Keratinocyte (primary cell): Measurements from ENCODE around the gene MESD. TPM values are rescaled to one million over a fixed set of nuclear protein-coding genes. Genes with fewer than 3 reads are reported as not detected.

ENCODE experiments used
- DNase-seq: peaks from one replicate; pipeline ENCODE4 v3.0.0-alpha.2; 2011; ENCODE audit warnings: low read depth, missing footprints, low spot score
- FAIRE-seq: peaks from 2 replicates; lab custom pipeline; 2011; peaks lifted over from hg19 to GRCh38; lab: Jason Lieb, UNC
- H2AFZ ChIP-seq: 2 replicates; pipeline ENCODE4 v1.6.0; 2012; ENCODE audit warnings: low read length, control low read depth, inconsistent platforms; ENCODE audit not compliant: control insufficient read depth
- H3K27ac ChIP-seq: 2 replicates; pipeline ENCODE4 v1.5.1; 2011; ENCODE audit warnings: low read length; ENCODE audit not compliant: control insufficient read depth, insufficient read depth
- H3K27me3 ChIP-seq: 3 replicates; pipeline ENCODE4 v1.6.0; 2011; ENCODE audit warnings: low read length; ENCODE audit not compliant: control insufficient read depth, insufficient read depth; ENCODE audit errors: extremely low read depth
- H3K36me3 ChIP-seq, 2 experiments: 2 replicates in 1 of 2; 3 replicates in 1 of 2; pipeline ENCODE4 v1.5.1; 2011; ENCODE audit warnings: low read length in 2 of 2, mild to moderate bottlenecking in 1 of 2; ENCODE audit not compliant: control insufficient read depth in 2 of 2, insufficient read depth in 2 of 2; ENCODE audit errors: extremely low read depth in 1 of 2
- H3K4me1 ChIP-seq: 3 replicates; pipeline ENCODE4 v1.5.1; 2011; ENCODE audit warnings: low read length; ENCODE audit not compliant: control insufficient read depth, insufficient read depth; ENCODE audit errors: extremely low read depth
- H3K4me2 ChIP-seq: 3 replicates; pipeline ENCODE4 v1.6.0; 2011; ENCODE audit warnings: low read depth, low read length; ENCODE audit not compliant: control insufficient read depth, insufficient read depth; ENCODE audit errors: extremely low read depth
- H3K4me3 ChIP-seq, 3 experiments: fragments of 200-600 bp in 1 of 3; sonication (generic) in 1 of 3; 2 replicates in 2 of 3; 3 replicates in 1 of 3; pipeline ENCODE4 v1.5.1; 2011 to 2016; ENCODE audit warnings: low read length in 3 of 3, mild to moderate bottlenecking in 3 of 3, control low read depth in 2 of 3, inconsistent platforms in 1 of 3, low read depth in 1 of 3, mixed read lengths in 1 of 3, mixed run types in 1 of 3, moderate library complexity in 1 of 3; ENCODE audit not compliant: control insufficient read depth in 2 of 3, insufficient read depth in 2 of 3; ENCODE audit errors: extremely low read depth in 1 of 3
- H3K79me2 ChIP-seq: 2 replicates; pipeline ENCODE4 v1.6.0; 2012; ENCODE audit warnings: low read length; ENCODE audit not compliant: control insufficient read depth, insufficient read depth
- H3K9ac ChIP-seq: 3 replicates; pipeline ENCODE4 v1.6.0; 2011; ENCODE audit warnings: low read length; ENCODE audit not compliant: control insufficient read depth, insufficient read depth; ENCODE audit errors: extremely low read depth
- H3K9me1 ChIP-seq: 3 replicates; pipeline ENCODE4 v1.6.0; 2011; ENCODE audit warnings: low read length; ENCODE audit not compliant: control insufficient read depth, insufficient read depth; ENCODE audit errors: extremely low read depth
- H3K9me3 ChIP-seq: 2 replicates; pipeline ENCODE4 v1.5.1; 2012; ENCODE audit warnings: low read depth, low read length; ENCODE audit not compliant: control insufficient read depth
- H4K20me1 ChIP-seq: 3 replicates; pipeline ENCODE4 v1.6.0; 2011; ENCODE audit warnings: low read length; ENCODE audit not compliant: control insufficient read depth, insufficient read depth; ENCODE audit errors: extremely low read depth
- EZH2 ChIP-seq: IDR thresholded peaks from one replicate; pipeline ENCODE4 v1.6.1; 2012; ENCODE audit warnings: inconsistent platforms, mild to moderate bottlenecking, low read length, moderate library complexity
- dilution Hi-C: fragments of 300-500 bp; cut with MboI; formaldehyde crosslinking; loops from one replicate; pipeline ENCODE4 v1.7.0; 2020; ENCODE audit warnings: low sequenced_read_pairs; ENCODE audit not compliant: extremely low pct_ligation_motif_present
- polyA plus RNA-seq, 5 experiments: library from polyadenylated mRNA; depleted of rRNA in 3 of 5; stranded (reverse) in 3 of 5; stranded (forward) in 1 of 5; unstranded in 1 of 5; fragments of >200 nt; gene quantifications; 1 replicate in 1 of 5; 2 replicates in 3 of 5; 3 replicates in 1 of 5; pipeline versions ENCODE4 v1.2.1 to v1.2.3, GENCODE V29; 2011 to 2012; ENCODE audit warnings: missing spikeins in 2 of 5, low read depth in 1 of 5, low replicate concordance in 1 of 5
- TF ChIP-seq, protein P1 (sequence below), 3 experiments: IDR thresholded peaks in 1 of 3; conservative IDR thresholded peaks in 1 of 3; optimal IDR thresholded peaks in 1 of 3; 2 replicates in 2 of 3; 3 replicates in 1 of 3; pipeline versions ENCODE3 to v1.5.1; 2011; ENCODE audit warnings: low read length in 3 of 3, mild to moderate bottlenecking in 3 of 3, moderate library complexity in 2 of 3, control low read depth in 1 of 3, inconsistent platforms in 1 of 3; ENCODE audit not compliant: insufficient read depth in 2 of 3; ENCODE audit errors: extremely low read depth in 1 of 3

Gene MESD
- polyA plus RNA-seq, 1 donor (not counting 4 experiments of a cell fraction or from before 2014, with no cell fraction given), result 18.7 TPM

DNA sequence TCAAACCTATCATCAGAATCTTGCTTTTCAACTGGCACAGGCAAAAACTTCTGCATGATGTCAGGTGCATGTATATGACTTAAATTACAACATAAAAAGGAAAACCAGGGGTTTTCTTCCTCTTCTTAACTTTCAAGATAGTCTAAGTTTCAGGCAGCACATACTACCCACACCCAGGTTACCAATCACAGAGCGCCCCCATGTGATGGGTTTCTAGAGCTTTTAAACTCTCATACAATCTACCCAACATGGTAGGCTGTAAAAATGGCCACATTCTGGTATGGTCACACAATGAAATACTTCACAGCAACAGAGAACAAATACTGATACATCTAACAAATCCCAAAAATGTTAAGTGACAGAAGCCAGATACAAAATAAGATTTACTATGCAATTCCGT lies 7.4 kb downstream of the MESD start:
- H3K9me1 ChIP-seq, result peaks cover 3% of the 10 kb centered on the region
- peaks cover 56% of the 10 kb centered on the region for H3K79me2 ChIP-seq
- dilution Hi-C loops, result no loop called here
- peaks cover 11% of the 10 kb centered on the region for H4K20me1 ChIP-seq
- no peak overlapping the region for H2AFZ ChIP-seq
- FAIRE-seq (no peak), DNase-seq (no peak)
- no peak overlapping the region for H3K4me3 ChIP-seq
- no peak overlapping the region for H3K4me2 ChIP-seq
- no peaks in the 10 kb centered on the region for H3K9me3 ChIP-seq
- H3K4me1 ChIP-seq, result peaks cover 17% of the 10 kb centered on the region
- H3K27ac ChIP-seq, result no peak overlapping the region
- peaks cover 3 to 33% of the 10 kb centered on the region in 2 experiments for H3K36me3 ChIP-seq
- no peak overlapping the region for H3K9ac ChIP-seq
- TF ChIP-seq, protein P1, sequence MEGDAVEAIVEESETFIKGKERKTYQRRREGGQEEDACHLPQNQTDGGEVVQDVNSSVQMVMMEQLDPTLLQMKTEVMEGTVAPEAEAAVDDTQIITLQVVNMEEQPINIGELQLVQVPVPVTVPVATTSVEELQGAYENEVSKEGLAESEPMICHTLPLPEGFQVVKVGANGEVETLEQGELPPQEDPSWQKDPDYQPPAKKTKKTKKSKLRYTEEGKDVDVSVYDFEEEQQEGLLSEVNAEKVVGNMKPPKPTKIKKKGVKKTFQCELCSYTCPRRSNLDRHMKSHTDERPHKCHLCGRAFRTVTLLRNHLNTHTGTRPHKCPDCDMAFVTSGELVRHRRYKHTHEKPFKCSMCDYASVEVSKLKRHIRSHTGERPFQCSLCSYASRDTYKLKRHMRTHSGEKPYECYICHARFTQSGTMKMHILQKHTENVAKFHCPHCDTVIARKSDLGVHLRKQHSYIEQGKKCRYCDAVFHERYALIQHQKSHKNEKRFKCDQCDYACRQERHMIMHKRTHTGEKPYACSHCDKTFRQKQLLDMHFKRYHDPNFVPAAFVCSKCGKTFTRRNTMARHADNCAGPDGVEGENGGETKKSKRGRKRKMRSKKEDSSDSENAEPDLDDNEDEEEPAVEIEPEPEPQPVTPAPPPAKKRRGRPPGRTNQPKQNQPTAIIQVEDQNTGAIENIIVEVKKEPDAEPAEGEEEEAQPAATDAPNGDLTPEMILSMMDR (optimal IDR thresholded peaks at IDR 0.05 in 1 of 3, IDR thresholded peaks at IDR 0.05 in 1 of 3, conservative IDR thresholded peaks at IDR 0.05 in 1 of 3; ENCODE audit: extremely low read depth in 1 of 3, insufficient read depth in 2 of 3, low read length in 3 of 3), result no peak
- no peak for TF ChIP-seq EZH2
- no peaks in the 10 kb centered on the region for H3K27me3 ChIP-seq

DNA sequence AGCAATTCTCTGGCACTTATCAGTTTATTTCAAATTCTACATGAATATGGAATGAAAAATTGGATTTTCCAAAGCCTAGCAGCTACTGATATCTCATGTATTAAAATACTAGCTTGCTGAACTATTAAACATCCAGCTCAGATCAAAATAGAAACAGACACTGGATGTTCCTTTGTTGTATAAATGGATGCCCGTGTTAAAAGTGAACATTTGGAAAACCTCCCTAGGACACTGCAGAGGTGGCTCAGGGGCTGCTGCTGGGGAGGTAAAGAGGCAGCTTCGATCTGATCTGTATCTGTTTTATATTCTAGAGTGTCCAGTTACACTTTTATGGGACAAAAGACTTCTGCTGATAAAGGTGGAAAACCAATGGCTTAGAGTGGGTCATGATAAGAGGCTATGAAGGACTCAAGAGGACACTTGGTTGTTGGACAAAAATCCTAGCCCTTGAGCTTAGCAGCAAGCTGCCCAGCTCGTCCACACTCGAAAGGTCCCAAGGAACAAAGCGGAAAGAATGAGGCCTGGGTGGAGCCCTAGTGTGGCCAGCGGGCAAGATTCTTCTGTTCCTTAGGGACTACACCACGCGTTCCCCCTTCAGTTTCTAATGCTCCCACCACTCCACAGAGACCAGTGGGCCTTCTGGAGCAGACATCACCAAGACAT lies 9.9 kb downstream of the MESD start:
- no peak for FAIRE-seq
- peaks cover 4% of the 10 kb centered on the region for H3K4me1 ChIP-seq

More for the DNA sequence above, 9.9 kb downstream of the MESD start:
- Histone ChIP-seq H2AFZ (no peak overlapping the region), H3K4me3 (no peak overlapping the region), H3K9me1 (no peaks in the 10 kb centered on the region), H3K27me3 (no peaks in the 10 kb centered on the region), H4K20me1 (peaks cover 8% of the 10 kb centered on the region), H3K9me3 (no peaks in the 10 kb centered on the region), H3K4me2 (no peak overlapping the region), H3K36me3 (peaks cover 3 to 27% of the 10 kb centered on the region in 2 experiments), H3K27ac (no peak overlapping the region), H3K79me2 (peaks cover 40% of the 10 kb centered on the region), H3K9ac (no peak overlapping the region)
- no peak for TF ChIP-seq EZH2
- TF ChIP-seq, protein P1 (optimal IDR thresholded peaks at IDR 0.05 in 1 of 3, IDR thresholded peaks at IDR 0.05 in 1 of 3, conservative IDR thresholded peaks at IDR 0.05 in 1 of 3; ENCODE audit: extremely low read depth in 1 of 3, insufficient read depth in 2 of 3, low read length in 3 of 3), result no peak
- dilution Hi-C loops, result no loop called here
- no peak for DNase-seq
